ENCODE results near the gene LSR. TPM values are rescaled to one million over a fixed set of nuclear protein-coding genes. Genes with fewer than 3 reads are reported as not detected.

The LSR gene
- total and polyA plus RNA-seq, 2 experiments from 2014 or later = 116 to 212 TPM

- ATAC-seq (no peak), DNase-seq (ENCODE audit: low spot score) (no peak)
- Histone ChIP-seq H3K4me2 (no peak overlapping the region), H3K36me3 (ENCODE audit: insufficient read depth) (no peaks in the 10 kb centered on the region), H3K27ac (ENCODE audit: low read depth) (no peak overlapping the region), H3K9me2 (ENCODE audit: insufficient read depth) (no peaks in the 10 kb centered on the region), H3K4me1 (ENCODE audit: insufficient read depth) (peaks cover 9% of the 10 kb centered on the region; the same call in 1 of the 2 replicates), H3K4me3 (no peak overlapping the region), H4K20me1 (replicated peaks; ENCODE audit: insufficient read depth) (no peaks in the 10 kb centered on the region), H3K79me2 (replicated peaks; ENCODE audit: insufficient read depth) (no peaks in the 10 kb centered on the region), H3F3A (replicated peaks; ENCODE audit: low read depth) (no peaks in the 10 kb centered on the region), H2AFZ (no peak overlapping the region), H3K27me3 (ENCODE audit: insufficient read depth) (no peaks in the 10 kb centered on the region)
- H3K27ac Mint-ChIP-seq = no peak overlapping the region
- H3K4me3 Mint-ChIP-seq = no peak overlapping the region
- peaks cover 20% of the 10 kb centered on the region for H3K27me3 Mint-ChIP-seq (ENCODE audit: insufficient read depth, low read depth, poor library complexity)
- H3K36me3 Mint-ChIP-seq (ENCODE audit: low read depth) = no peaks in the 10 kb centered on the region
- H3K9me3 Mint-ChIP-seq = no peaks in the 10 kb centered on the region
- peaks cover 17% of the 10 kb centered on the region for H3K4me1 Mint-ChIP-seq
- no peak for TF ChIP-seq REST (IDR thresholded peaks at IDR 0.05; ENCODE audit: unreplicated experiment)
- TF ChIP-seq STAT1 (IDR thresholded peaks at IDR 0.05; ENCODE audit: unreplicated experiment) = no peak
- TF ChIP-seq, protein P1, sequence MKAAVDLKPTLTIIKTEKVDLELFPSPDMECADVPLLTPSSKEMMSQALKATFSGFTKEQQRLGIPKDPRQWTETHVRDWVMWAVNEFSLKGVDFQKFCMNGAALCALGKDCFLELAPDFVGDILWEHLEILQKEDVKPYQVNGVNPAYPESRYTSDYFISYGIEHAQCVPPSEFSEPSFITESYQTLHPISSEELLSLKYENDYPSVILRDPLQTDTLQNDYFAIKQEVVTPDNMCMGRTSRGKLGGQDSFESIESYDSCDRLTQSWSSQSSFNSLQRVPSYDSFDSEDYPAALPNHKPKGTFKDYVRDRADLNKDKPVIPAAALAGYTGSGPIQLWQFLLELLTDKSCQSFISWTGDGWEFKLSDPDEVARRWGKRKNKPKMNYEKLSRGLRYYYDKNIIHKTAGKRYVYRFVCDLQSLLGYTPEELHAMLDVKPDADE (IDR thresholded peaks at IDR 0.05) = no peak
- TF ChIP-seq CTCF (conservative IDR thresholded peaks at IDR 0.05; ENCODE audit: low read depth in 2 of 2) = no peak
- TF ChIP-seq NANOG (IDR thresholded peaks at IDR 0.05; ENCODE audit: borderline replicate concordance) = no peak
- TF ChIP-seq EZH2 (IDR thresholded peaks at IDR 0.05; ENCODE audit: low read depth, unreplicated experiment) = no peak
- TF ChIP-seq EZH2phosphoT487 (IDR thresholded peaks at IDR 0.05; ENCODE audit: unreplicated experiment) = no peak
- TF ChIP-seq ZNF462 (CRISPR knock-in tag; IDR thresholded peaks at IDR 0.05) = no peak
- no peak for TF ChIP-seq JUNB (IDR thresholded peaks at IDR 0.05; ENCODE audit: unreplicated experiment)
These were observed 40.1 kb downstream of the LSR start for GRCh38 chr19:35288906-35289305.
